GM19397 (cell line): Measurements from ENCODE around the gene MICOS13.

Source experiments
- ATAC-seq: cut with Tn5 transposase; IDR thresholded peaks from one replicate; pipeline ENCODE4 v1.9.1; 2021; ENCODE audit warnings: mild to moderate bottlenecking, moderate library complexity; ENCODE audit not compliant: unreplicated experiment

The MICOS13 gene

DNA sequence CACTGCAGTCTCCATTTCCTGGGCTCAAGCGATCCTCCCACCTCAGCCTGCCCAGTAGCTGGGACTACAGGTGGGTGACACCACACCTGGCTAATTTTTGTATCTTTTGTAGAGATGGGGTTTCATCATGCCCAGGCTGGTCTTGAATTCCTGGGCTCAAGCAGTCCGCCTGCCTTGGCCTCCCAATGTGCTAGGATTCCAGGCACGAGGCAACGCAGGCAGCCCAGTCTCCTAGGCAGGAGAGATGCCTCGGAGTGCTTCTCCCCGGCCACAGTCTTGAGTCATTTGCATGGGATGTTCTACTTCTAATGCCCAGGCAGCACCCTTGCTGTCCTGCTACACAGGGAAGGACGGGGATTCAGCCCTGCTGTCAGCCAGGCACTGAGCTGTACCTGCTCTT lies 8.7 kb downstream of the MICOS13 start:
- no peak for ATAC-seq

DNA sequence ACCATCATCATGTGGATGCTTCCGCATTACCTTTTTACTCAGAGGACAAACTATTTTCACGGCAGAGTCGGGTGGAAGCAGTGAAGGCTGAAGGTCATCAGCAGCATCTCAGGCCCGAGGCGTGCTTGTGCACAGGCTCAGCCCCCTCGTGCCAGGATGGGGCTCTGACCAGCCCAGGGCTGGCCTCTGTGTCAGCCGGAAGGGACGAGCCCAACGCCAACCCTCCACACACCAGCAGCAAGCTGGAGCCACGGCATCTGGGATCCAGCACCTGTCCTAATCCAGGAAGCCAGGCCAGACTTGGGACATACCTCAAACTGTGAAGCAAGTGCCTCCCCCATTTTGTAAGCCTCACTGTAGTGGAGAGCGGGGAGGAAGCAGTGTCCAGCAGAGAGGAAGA lies 11.1 kb downstream of the MICOS13 start:
- ATAC-seq = no peak

DNA sequence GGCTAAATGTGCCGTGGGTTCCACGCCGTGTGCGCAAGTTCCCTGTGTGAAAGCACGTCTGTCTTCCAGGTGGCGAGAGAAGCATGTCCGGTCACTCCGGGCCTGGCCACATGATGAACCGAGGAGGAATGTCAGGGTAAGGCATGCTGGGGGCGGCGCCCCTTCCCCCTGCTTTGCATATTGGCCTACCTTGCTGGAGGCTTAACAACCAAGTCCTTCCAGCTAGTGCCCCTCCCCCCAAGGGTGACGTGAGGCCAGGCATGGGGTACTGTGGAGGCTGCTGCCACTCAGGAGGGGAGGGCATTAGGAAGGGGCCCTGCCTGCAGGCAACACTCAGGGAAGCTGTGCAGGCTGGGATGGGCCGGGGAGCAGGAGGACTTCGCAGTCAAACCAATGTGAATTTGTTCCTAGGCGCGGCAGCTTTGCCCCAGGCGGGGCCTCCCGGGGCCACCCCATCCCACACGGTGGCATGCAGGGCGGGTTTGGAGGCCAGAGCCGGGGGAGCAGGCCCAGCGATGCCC lies 12.5 kb downstream of the MICOS13 start:
- ATAC-seq = no peak

DNA sequence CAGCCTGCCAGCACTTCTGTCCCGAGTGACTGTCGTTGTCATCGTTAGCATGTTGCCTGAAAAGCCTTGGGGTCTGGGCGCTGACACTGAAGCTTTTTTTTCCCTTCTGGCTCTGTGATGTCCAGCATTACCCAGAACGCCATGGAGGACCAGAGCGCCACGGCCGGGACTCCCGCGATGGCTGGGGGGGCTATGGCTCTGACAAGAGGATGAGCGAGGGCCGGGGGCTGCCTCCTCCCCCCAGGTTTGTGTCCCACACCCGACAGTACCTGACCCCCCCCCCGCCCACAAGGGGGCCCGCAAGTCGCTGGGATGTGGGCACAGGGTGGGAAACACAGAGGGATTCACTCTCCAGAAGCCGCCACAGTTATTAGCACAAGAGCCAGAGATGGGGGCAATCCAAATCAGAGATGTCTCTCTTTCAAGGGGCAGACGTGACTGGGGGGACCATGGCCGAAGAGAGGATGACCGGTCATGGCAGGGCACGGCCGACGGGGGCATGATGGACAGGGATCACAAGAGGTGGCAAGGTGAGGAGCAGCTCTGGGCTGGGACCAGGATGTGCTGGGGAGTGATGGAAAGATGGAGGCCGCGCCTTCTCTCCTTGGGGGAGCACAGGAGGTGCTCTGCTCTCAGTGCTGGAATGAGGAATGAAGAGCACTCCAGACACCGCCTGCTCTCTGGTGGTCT lies 13.2 kb downstream of the MICOS13 start:
- no peak for ATAC-seq

DNA sequence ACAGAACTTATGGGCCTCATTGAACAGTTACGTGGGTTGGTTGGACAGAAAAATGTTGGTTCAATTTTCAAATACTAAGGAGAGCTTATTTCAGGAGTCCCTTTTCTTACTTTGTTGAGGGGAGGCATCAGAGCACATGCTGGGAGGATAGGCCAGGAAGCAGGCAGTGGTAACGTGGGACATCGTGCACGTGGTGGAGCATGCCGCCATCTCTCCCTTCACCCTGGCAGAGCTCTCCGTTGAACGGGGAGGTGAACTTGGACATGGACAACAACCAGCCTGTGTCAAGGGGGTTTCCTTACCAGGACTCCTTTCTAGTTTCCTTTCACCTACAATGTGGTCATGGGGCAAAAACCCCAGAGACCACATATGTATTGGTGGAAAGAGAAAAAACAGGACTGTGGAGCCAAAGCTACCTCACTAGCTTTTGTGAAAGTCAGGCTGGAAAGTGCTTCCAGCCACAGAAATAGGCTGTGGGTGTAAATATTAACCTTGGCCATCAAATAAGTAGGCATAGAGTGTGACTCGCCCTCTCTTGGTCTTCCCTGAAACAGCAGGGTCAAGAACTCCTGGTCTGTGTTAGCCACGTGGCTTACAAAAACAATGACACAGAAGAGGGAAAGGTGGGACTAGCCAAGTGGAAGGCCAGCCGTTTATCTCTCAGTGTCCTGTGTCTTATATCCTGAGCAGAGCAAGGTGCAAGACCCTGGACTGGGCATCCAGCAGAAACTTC lies 14.4 kb downstream of the MICOS13 start:
- ATAC-seq = no peak

DNA sequence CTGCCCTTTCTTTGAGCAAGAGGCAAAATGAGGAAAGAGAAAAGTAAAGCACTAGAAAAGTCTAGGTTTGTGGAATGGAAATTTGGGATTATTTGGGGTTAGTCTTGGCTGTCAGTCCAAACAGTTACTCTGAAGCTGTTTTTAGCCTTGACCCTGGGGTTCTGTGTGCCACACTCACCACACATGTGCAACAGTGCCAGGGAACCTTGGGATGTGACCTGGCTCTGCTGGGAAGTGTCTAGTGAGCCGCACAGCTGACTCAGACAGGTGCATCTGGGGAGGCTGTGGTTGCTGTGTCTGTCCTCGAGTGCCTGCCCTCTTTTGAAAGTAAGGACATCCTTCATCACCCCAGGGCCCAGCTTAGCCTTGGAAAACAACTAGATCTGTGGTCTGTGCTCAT lies 15.8 kb downstream of the MICOS13 start:
- ATAC-seq = no peak

DNA sequence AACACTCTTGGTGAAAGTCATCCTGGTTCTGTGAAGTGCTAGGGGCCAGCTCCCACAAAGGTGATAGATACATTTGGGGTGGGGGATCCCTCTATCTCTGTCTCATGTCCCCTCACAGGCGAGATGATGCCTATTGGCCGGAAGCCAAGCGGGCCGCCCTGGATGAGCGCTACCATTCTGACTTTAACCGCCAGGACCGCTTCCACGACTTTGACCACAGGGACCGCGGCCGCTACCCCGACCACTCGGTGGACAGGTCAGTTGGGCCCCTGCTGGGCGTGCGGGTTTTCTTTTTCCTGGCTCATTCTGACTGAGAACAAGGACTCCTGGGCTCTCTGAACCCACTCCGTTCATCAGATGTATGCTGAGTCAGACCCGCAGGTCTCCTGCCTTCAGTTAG lies 16.4 kb downstream of the MICOS13 start:
- no peak for ATAC-seq

DNA sequence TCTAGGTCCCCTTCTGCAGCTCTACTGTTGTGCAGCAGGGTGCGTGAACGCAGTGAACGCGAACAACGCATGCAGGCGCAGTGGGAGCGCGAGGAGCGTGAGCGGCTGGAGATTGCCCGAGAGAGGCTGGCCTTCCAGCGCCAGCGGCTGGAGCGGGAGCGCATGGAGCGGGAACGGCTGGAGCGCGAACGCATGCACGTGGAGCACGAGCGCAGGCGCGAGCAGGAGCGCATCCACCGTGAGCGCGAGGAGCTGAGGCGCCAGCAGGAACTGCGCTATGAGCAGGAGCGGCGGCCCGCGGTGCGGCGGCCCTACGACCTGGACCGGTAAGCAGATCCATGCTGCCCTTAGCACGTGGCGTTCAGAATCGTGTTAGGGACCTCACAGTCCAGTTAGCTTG lies 18.8 kb downstream of the MICOS13 start:
- no peak for ATAC-seq

DNA sequence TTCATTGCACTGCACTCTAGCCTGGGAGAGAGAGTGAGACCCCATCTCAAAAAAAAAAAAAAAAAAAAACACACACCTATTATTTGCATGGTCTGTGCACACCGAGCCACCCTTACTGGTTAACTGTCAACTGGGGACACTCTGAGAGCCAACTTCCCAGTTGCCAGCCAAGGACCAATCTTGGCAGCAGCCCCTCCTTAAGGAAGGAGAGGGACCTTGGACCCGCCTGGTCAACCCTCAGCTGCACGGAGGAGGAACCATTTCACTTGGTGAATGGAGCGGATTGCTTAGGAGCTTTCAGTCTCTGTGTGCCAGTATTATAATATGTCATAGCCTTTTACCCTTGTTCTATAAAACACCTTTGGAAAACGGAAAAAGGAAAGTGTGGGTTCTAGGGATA lies 24.9 kb downstream of the MICOS13 start:
- no peak for ATAC-seq

DNA sequence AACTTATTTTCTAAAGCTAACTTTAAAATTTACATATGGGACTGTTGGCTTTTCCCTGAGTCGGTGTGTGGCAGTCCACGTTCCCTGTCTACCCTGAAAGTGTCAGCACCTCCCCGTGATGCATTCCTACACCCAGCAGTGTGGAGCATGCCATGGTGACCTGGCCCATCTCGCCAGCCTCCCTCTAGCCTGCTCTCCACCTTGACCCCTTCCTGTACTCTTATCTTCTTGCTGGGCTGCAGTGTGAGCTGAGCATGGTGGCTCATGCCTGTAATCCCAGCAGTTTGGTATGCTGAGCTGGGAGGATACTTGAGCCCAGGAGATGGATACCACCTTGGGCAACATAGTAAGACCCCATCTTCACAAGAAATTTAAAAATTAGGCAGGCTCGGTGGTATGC lies 25.4 kb downstream of the MICOS13 start:
- ATAC-seq = no peak

DNA sequence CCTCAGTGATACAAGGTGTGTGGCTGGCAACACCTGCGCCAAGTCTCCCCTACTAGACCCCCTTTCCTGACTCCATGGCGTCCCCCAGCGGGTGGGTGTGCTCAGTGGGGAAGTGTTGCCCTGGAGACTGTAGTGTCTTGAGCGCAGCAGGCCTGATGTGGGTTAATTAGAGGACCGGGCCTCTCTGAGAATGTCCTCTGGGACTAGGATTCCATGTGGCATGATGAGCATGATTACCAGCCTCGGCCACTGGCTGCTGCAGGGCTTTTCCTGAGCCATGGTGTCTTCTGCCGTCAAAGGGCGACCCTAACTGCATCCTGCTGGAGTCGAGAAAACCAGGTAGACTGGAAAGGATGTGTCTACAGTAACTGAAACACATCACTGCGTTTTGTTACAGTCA lies 28.1 kb downstream of the MICOS13 start:
- ATAC-seq = no peak

DNA sequence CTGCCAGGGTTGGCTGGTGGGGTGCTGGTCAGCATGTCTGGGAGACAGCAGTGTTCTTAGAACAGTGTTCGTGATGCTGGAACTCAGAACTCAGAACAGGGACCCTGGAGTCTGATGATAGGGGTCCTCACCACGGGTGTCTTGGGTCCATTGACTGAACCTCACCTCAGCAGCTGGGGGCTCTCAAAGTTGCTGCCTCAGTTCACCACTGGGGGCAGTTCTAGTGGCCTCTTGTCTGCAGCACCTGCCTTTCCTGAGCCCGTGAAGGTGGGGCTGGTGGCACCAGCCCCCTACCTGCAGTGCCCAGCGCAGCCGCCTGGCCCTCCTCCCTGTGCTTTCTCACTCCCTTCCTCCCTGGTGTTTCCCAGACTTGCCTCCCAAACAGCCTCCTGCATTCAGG lies 29.0 kb downstream of the MICOS13 start:
- no peak for ATAC-seq

DNA sequence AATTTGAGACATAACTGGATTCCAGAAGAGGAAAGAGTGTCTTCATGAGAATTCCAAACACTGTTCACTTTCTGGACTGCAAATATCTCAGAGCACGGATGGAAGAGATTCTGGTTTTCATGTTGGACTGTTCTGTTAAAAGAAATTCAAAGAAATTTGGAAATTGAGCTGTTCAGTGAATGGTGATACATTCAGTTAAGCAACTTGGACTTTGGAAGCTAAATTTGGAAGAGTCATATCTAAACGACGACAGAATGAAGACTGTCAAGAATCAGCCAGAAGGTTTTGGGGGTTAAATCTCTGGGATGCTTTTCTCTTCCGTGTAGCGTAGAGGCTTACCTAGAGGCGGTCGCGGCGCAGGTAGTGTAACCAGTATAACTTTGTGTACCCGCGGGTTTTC lies 31.9 kb downstream of the MICOS13 start:
- no peak for ATAC-seq

DNA sequence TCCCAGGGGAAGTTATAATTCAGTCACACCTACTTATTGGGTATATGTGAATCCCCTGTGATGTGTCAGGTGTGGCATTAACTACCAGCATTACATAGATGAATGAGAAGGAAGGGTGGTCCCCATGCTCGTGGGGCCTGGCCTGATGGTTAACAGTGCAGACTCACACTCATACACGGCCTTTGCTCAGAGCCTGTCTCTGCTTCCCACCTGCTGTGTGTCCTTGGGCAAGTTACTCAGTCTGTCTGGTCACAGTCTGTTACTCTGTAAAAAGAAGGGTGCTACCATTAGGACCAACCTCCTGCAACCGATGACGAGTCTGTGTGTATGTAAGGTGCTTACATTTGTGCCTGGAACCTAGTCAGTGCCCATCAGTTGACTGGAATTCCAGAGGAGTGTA lies 33.6 kb downstream of the MICOS13 start:
- ATAC-seq = no peak

DNA sequence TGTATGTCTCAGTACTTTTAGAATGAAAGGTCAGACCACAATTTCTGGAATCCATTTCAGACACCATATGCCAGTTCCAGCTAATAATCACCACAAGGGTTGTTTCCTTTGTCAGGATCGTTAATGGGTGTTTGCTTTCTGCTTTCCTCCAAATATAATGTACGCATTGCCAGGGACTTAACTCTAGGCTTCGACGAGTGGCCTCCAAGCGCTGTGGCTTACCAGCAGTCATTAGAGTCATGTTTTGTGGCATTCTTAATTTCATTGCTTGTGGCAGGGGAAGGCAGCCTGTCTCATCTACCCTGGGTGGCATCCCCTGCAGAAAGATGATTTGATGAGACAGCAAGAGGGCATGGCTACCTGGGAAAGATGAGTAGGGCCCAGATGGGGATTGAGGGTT lies 34.9 kb downstream of the MICOS13 start:
- no peak for ATAC-seq

DNA sequence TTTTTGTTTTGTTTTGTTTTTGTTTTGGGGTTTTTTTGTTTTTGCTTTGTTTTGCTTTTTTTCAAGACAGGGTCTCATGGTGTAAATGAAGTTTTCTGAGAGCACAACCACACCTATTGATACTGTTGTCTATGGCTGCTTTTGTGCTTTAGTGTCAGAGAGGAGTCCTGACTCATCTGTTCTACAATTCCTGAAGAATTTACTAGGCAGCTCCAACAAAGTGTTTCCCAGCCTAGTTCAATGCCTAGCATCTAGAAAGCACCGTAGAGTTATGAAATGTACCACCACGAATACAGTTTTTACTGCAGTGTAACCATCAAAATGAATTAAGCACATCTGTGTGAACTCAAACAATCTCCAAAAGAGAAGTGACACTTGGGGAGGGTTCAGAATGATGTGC lies 36.3 kb downstream of the MICOS13 start:
- ATAC-seq = no peak

DNA sequence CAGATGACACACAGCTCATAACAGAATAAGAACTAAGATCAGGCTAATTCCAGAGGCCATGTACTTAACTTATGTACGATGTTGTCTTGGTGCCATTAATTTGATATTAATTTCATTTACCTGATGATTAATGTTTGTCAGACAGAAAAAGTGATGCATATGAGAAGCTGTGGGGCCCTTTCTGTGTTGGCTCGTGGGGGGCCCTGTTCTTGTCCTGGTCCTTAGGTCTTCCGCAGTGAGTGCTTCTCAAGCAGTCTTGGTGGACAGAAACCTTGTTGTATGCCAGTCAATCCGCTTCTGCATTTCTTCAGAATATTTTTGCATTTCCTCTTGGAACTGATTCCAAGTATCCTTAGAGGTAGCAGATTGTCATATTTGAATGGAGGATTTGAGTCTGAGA lies 37.3 kb downstream of the MICOS13 start:
- no peak for ATAC-seq

DNA sequence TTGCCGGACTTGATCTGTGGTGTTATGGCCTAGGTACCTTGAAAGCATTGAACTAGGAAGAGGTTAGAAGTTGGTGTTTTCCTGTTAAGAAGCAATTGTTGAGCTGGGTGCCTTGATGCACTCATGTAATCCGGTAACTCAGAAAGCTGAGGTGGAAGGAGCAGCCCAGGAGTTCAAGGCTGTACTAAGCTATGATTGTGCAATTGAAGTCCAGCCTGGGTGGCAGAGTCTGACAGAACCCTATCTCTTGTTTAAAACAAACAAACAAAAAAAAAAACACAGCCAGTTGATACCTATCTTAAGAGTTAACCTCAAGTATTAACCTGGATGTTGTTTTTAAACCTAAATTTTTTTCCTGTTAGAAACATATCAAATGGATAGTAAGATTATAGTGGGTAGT lies 38.1 kb downstream of the MICOS13 start:
- ATAC-seq = no peak

DNA sequence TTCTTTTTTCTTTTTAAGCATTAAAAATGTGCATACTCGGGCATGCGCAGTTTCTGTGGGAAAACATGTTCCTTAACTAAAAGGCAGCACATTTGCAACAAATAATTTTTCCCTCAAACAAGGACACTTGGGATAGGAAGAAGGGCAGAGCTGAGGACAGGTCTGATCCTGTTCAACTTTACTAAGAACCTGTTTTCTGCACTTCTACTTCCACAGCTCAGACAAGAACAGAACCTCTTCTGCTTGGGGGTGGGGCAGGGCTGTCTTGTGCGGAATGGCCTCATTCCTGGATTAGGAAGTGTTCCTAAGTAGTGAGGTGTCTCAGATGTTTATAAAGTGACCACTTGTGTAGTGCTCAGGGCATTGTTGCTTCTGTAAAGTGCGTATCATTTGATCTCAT lies 39.1 kb downstream of the MICOS13 start:
- no peak for ATAC-seq

DNA sequence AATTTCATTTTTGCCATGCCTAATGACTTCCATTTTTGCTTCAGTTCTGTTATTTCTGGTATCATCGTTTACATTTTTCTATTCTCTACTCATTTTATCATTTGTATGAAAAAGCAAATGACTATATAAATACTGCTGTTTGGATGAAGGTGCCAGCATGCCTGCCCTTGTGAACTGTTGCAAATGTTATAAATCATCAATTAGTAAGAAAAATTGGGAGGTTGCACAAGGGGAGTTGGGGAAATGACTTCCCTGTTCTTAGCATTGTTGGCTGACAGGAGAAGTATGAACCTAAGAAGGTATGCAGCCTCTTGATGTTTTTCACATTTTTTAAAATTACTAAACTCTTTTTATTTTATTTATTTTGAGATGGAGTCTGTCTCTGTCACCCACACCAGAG lies 42.3 kb downstream of the MICOS13 start:
- ATAC-seq = no peak

DNA sequence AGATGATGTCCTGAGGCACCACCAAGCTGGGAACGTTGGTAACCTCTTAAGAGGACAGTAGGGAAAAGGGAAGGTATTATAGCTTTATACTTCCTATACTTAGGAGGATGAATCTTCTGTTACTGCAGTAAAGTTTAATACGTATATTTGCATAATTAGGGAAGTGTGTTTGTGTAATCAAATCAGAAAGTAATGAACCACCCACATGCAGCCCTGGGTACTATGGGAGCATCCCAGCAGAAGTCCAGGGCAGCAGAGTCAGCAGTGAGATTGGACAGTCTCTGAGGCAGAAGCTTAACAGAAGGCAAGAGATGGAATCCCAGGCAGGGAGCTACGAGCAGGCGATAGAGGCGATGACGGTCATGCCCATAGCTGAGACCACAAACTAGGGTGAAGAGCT lies 44.9 kb downstream of the MICOS13 start:
- ATAC-seq = no peak

DNA sequence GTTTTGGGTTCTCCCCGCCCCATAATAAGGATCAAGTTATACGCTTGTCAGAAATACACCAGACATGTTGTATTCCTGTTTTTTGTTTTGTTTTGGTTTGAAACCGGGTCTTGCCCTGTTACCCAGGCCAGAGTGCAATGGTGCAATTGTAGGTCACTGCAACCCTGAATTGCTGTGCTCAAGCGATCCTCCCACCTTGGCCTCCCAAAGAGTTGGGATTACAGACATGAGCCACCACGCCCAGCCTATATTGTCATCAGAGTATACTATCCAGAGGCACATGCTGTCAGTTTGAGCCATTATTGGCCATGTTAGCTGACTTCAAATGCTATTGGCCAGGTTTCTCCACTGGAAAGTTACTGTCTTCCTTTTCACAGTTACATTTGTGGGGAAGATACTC lies 47.7 kb downstream of the MICOS13 start:
- ATAC-seq = no peak

DNA sequence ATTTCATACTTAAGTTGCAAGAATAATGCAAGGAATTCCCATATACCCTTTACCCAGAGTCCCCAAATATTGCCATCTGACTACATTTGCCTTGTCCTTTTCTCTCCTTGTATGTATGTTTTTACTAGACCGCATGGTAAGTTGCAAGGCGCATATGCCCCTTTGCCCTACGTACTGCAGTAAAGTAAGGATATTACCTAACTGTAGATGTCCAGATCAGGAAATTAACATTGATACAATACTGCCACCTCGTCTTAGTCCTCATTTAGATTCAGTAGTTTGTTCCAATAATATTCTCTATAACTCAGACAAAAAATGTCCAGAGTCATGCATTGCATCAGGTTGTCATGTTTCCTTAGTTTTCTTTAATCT lies 48.1 kb downstream of the MICOS13 start:
- no peak for ATAC-seq
